ENCODE measurements around the gene STOML3.
"Not testable (repeated sequence)": the region's sequence is repeated elsewhere in the genome, so short reads cannot be mapped to it uniquely, and the experiment has no call there.

Gene STOML3

DNA sequence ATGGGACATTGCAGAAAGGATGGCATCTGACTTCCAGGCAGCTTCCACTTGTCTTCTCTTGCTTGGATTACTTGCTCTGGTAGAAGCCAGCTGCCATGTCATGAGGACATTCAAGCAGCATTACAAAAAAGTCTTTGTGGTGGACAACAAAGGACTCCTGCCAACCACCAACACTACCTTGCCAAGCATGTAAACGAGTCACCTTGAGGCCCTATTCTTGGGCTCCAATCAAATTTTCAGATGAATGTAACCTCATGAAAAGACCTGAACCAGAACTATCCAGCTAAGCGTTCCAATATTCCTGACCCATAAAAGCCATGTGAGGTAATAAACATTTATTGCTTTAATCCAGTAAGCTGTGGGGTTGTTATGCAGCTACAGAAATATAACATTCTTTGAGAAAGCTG, 34.8 kb upstream of the STOML3 start:
- Histone ChIP-seq H3K9me3 (ENCODE audit: control insufficient read depth, insufficient read depth, low read length) (no peaks in the 10 kb centered on the region), H3K9ac (ENCODE audit: low read depth, low read length) (no peak overlapping the region), H3K4me1 (ENCODE audit: control insufficient read depth, insufficient read depth, low read length) (peaks cover 55% of the 10 kb centered on the region), H3K36me3 (ENCODE audit: control insufficient read depth, insufficient read depth, low read length) (peaks cover 98% of the 10 kb centered on the region), H3K27ac (ENCODE audit: low read depth, low read length) (peak overlapping the region; percentile 52), H3K27me3 (ENCODE audit: control insufficient read depth, insufficient read depth, low read length) (no peaks in the 10 kb centered on the region), H3K4me3 (ENCODE audit: low read depth, low read length) (0 out of 2 replicates have a peak overlapping the region, but pooled peaks have one; percentile 3)

- Histone ChIP-seq H3K4me1 (ENCODE audit: control insufficient read depth, insufficient read depth, low read length) (peaks cover 47% of the 10 kb centered on the region), H3K27ac (ENCODE audit: low read depth, low read length) (peak overlapping the region; percentile 94), H3K4me3 (ENCODE audit: low read depth, low read length) (peak overlapping the region; percentile 24; the same call in 1 of the 2 replicates), H3K36me3 (ENCODE audit: control insufficient read depth, insufficient read depth, low read length) (peaks cover 95% of the 10 kb centered on the region), H3K27me3 (ENCODE audit: control insufficient read depth, insufficient read depth, low read length) (no peaks in the 10 kb centered on the region), H3K9ac (ENCODE audit: low read depth, low read length) (no peak overlapping the region), H3K9me3 (ENCODE audit: control insufficient read depth, insufficient read depth, low read length) (no peaks in the 10 kb centered on the region)
These were observed 33.1 kb upstream of the STOML3 start for GRCh38 chr13:39023761-39024160.

DNA sequence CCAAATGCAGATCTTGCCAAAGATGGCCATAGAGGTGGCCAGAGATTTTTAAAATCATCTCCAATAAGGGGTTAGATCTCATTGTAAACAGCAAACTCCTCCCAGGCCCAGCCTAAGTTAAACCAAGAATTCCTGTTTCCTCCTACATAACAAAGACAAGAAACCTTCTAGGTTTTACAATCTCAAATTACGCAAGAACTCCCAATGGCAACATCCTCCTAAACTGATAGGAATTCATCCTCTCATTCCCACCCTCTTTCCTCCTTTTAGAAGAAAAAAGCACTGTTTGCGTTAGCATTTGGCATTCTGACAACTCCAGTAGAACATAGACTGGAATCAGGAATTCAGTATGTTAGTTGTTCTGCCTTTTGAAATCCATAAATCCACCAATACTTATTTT, 32.7 kb upstream of the STOML3 start:
- H3K9me3 ChIP-seq (ENCODE audit: control insufficient read depth, insufficient read depth, low read length): no peaks in the 10 kb centered on the region
- H3K36me3 ChIP-seq (ENCODE audit: control insufficient read depth, insufficient read depth, low read length): peaks cover 94% of the 10 kb centered on the region
- H3K4me1 ChIP-seq (ENCODE audit: control insufficient read depth, insufficient read depth, low read length): peaks cover 47% of the 10 kb centered on the region
- 0 out of 2 replicates have a peak overlapping the region, but pooled peaks have one; percentile 11 for H3K9ac ChIP-seq (ENCODE audit: low read depth, low read length)
- H3K27me3 ChIP-seq (ENCODE audit: control insufficient read depth, insufficient read depth, low read length): no peaks in the 10 kb centered on the region
- peak overlapping the region; percentile 94 for H3K27ac ChIP-seq (ENCODE audit: low read depth, low read length)
- peak overlapping the region; percentile 28; the same call in 1 of the 2 replicates for H3K4me3 ChIP-seq (ENCODE audit: low read depth, low read length)

DNA sequence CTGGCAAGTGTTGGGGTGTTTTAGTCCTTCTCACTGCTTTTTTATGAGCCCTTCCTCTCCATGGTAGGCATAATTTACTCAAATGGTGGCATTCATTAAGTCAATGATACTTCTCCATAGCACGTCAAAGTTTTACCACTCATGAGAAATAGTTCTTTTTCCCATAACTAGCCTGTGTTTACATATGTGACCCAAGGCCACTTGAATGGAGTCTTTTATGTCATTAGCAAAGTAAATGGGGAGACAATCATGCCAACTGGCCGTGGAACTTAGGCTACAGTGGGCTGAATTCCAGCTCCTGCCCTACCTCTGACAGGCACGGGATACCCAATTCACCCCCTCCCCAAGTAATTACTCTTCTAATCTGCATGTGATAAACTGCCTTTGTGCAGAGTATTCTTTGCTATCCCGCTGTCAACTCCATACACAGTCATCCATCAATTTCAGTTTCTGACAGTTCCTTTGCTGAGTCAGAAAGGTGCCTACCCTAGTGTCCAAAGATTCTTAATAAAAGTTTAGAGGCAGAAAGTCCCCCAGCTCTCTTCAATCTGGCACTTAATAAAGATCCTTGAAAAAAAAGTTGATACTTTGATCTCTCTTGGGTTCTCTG, 30.3 kb upstream of the STOML3 start:
- H3K9me3 ChIP-seq (ENCODE audit: control insufficient read depth, insufficient read depth, low read length): no peaks in the 10 kb centered on the region
- H3K9ac ChIP-seq (ENCODE audit: low read depth, low read length): no peak overlapping the region
- peaks cover 37% of the 10 kb centered on the region for H3K4me1 ChIP-seq (ENCODE audit: control insufficient read depth, insufficient read depth, low read length)
- no peaks in the 10 kb centered on the region for H3K27me3 ChIP-seq (ENCODE audit: control insufficient read depth, insufficient read depth, low read length)
- H3K4me3 ChIP-seq (ENCODE audit: low read depth, low read length): no peak overlapping the region
- H3K36me3 ChIP-seq (ENCODE audit: control insufficient read depth, insufficient read depth, low read length): peaks cover 94% of the 10 kb centered on the region
- H3K27ac ChIP-seq (ENCODE audit: low read depth, low read length): no peak overlapping the region

- H3K9ac ChIP-seq (ENCODE audit: low read depth, low read length): no peak overlapping the region
- H3K36me3 ChIP-seq (ENCODE audit: control insufficient read depth, insufficient read depth, low read length): peaks cover 93% of the 10 kb centered on the region
- no peak overlapping the region for H3K4me3 ChIP-seq (ENCODE audit: low read depth, low read length)
- no peaks in the 10 kb centered on the region for H3K27me3 ChIP-seq (ENCODE audit: control insufficient read depth, insufficient read depth, low read length)
- no peaks in the 10 kb centered on the region for H3K9me3 ChIP-seq (ENCODE audit: control insufficient read depth, insufficient read depth, low read length)
- H3K4me1 ChIP-seq (ENCODE audit: control insufficient read depth, insufficient read depth, low read length): no peaks in the 10 kb centered on the region
- no peak overlapping the region for H3K27ac ChIP-seq (ENCODE audit: low read depth, low read length)
These were observed 26.2 kb upstream of the STOML3 start for GRCh38 chr13:39016787-39017186.

- H3K9ac ChIP-seq (ENCODE audit: low read depth, low read length): no peak overlapping the region
- peaks cover 93% of the 10 kb centered on the region for H3K36me3 ChIP-seq (ENCODE audit: control insufficient read depth, insufficient read depth, low read length)
- H3K27me3 ChIP-seq (ENCODE audit: control insufficient read depth, insufficient read depth, low read length): no peaks in the 10 kb centered on the region
- no peaks in the 10 kb centered on the region for H3K9me3 ChIP-seq (ENCODE audit: control insufficient read depth, insufficient read depth, low read length)
- no peak overlapping the region for H3K4me3 ChIP-seq (ENCODE audit: low read depth, low read length)
- no peaks in the 10 kb centered on the region for H3K4me1 ChIP-seq (ENCODE audit: control insufficient read depth, insufficient read depth, low read length)
- H3K27ac ChIP-seq (ENCODE audit: low read depth, low read length): no peak overlapping the region
These were observed 25.5 kb upstream of the STOML3 start for GRCh38 chr13:39016087-39016486.

DNA sequence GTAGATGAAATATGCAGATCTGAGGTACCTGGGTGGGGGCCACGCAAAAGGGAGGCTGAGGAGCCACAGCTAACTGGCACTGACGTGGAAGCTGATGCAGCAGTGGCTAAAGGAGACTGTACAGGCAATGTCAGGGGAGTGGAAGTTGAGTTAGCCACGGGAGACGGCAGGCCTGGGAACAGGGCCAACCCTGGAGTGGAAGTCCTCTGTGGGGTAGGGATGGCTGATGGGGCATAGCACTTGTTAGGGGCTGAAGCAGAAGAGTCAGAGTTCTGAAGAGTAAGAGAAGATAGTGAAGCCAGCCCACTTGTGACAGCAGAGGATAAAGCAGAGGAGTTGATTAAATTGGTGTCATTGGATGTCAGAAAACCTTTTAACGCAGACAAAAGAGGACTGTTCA, 22.8 kb upstream of the STOML3 start:
- Histone ChIP-seq H3K27ac (ENCODE audit: low read depth, low read length) (no peak overlapping the region), H3K9ac (ENCODE audit: low read depth, low read length) (no peak overlapping the region), H3K4me1 (ENCODE audit: control insufficient read depth, insufficient read depth, low read length) (no peaks in the 10 kb centered on the region), H3K27me3 (ENCODE audit: control insufficient read depth, insufficient read depth, low read length) (no peaks in the 10 kb centered on the region), H3K4me3 (ENCODE audit: low read depth, low read length) (no peak overlapping the region), H3K36me3 (ENCODE audit: control insufficient read depth, insufficient read depth, low read length) (peaks cover 95% of the 10 kb centered on the region), H3K9me3 (ENCODE audit: control insufficient read depth, insufficient read depth, low read length) (no peaks in the 10 kb centered on the region)

GRCh38 chr13:39012608-39013007, 22.0 kb upstream of the STOML3 start:
- Histone ChIP-seq H3K9ac (ENCODE audit: low read depth, low read length) (no peak overlapping the region), H3K4me1 (ENCODE audit: control insufficient read depth, insufficient read depth, low read length) (no peaks in the 10 kb centered on the region), H3K27ac (ENCODE audit: low read depth, low read length) (no peak overlapping the region), H3K4me3 (ENCODE audit: low read depth, low read length) (no peak overlapping the region), H3K9me3 (ENCODE audit: control insufficient read depth, insufficient read depth, low read length) (no peaks in the 10 kb centered on the region), H3K36me3 (ENCODE audit: control insufficient read depth, insufficient read depth, low read length) (peaks cover 93% of the 10 kb centered on the region), H3K27me3 (ENCODE audit: control insufficient read depth, insufficient read depth, low read length) (no peaks in the 10 kb centered on the region)

DNA sequence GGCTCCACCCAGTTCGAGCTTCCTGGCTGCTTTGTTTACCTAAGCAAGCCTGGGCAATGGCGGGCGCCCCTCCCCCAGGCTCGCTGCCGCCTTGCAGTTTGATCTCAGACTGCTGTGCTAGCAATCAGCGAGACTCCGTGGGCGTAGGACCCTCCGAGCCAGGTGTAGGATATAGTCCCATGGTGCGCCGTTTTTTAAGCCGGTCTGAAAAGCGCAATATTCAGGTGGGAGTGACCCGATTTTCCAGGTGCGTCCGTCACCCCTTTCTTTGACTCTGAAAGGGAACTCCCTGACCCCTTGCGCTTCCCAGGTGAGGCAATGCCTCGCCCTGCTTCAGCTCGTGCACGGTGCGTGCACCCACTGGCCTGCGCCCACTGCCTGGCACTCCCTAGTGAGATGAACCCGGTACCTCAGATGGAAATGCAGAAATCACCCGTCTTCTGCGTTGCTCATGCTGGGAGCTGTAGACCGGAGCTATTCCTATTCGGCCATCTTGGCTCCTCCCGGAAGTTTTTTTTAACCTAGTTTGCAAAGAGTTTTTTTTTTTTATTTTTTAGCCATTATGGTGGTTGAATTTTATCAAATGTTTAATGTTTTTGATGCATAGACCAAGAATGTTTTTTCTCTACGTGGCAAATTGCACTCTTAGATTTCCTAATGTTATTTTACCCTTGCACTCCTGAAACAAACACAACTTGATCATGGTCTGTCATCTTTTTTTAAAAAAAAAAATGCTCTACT, 15.9 kb upstream of the STOML3 start:
- not testable (repeated sequence) for H3K4me3 ChIP-seq (ENCODE audit: low read depth, low read length); H3K27me3 ChIP-seq (ENCODE audit: control insufficient read depth, insufficient read depth, low read length); H3K9ac ChIP-seq (ENCODE audit: low read depth, low read length); H3K4me1 ChIP-seq (ENCODE audit: control insufficient read depth, insufficient read depth, low read length); H3K9me3 ChIP-seq (ENCODE audit: control insufficient read depth, insufficient read depth, low read length); H3K27ac ChIP-seq (ENCODE audit: low read depth, low read length)
- peaks cover 34% of the 10 kb centered on the region for H3K36me3 ChIP-seq (ENCODE audit: control insufficient read depth, insufficient read depth, low read length)

DNA sequence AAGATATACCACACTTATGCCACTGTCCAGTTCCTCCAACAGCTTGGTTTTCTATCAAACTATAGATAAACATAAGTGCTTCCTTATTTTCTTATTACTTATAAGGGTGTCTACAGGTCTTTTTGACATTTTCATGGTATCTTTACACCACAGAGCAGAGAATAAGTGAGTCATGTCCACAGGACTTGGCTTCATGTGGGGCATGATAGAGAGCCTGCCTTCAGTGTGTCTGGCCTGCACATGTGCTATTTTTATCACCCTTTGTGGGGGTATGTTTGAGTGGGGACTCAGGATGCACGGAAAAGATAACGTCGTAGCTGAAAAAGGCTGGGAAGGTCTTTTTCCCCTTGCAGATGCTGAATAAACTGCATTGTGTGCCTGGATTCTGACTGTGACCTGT, 8.1 kb upstream of the STOML3 start:
- Histone ChIP-seq H3K9ac (ENCODE audit: low read depth, low read length) (no peak overlapping the region), H3K4me1 (ENCODE audit: control insufficient read depth, insufficient read depth, low read length) (no peaks in the 10 kb centered on the region), H3K36me3 (ENCODE audit: control insufficient read depth, insufficient read depth, low read length) (no peaks in the 10 kb centered on the region), H3K9me3 (ENCODE audit: control insufficient read depth, insufficient read depth, low read length) (no peaks in the 10 kb centered on the region), H3K4me3 (ENCODE audit: low read depth, low read length) (no peak overlapping the region), H3K27ac (ENCODE audit: low read depth, low read length) (no peak overlapping the region), H3K27me3 (ENCODE audit: control insufficient read depth, insufficient read depth, low read length) (no peaks in the 10 kb centered on the region)

DNA sequence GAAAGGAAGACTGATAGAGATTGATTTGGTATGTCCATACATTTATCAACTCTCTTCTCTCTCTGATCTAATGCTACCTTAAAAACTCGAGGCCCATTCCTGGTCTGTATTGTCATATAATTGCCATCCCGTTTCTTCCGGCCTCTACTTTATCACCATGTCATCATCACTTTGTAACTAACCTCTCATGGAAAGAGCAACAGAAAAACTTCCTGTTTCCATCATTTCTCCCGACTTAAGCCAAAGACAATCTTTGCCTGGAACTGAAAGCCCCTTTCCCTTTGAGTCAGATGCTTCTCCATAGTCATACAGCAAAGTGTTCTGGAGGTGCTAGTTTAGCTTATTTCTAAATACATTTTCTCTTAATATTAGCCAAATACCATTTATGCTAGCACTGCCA, 2.8 kb upstream of the STOML3 start:
- no peak overlapping the region for H3K4me3 ChIP-seq (ENCODE audit: low read depth, low read length)
- no peak overlapping the region for H3K27ac ChIP-seq (ENCODE audit: low read depth, low read length)

More for the DNA sequence above, 2.8 kb upstream of the STOML3 start:
- no peaks in the 10 kb centered on the region for H3K9me3 ChIP-seq (ENCODE audit: control insufficient read depth, insufficient read depth, low read length)
- H3K27me3 ChIP-seq (ENCODE audit: control insufficient read depth, insufficient read depth, low read length): no peaks in the 10 kb centered on the region
- H3K36me3 ChIP-seq (ENCODE audit: control insufficient read depth, insufficient read depth, low read length): no peaks in the 10 kb centered on the region
- H3K9ac ChIP-seq (ENCODE audit: low read depth, low read length): no peak overlapping the region
- H3K4me1 ChIP-seq (ENCODE audit: control insufficient read depth, insufficient read depth, low read length): peaks cover 6% of the 10 kb centered on the region

Measured in HUES48 (cell line).